OCI-LY1 (cell line): Measurements from ENCODE around the gene MEIS1.

Experiments used
- EZH2 ChIP-seq: fragments of 200-600 bp; sonication (generic), shearing (Covaris generic); IDR thresholded peaks from 2 replicates; pipeline ENCODE4 v1.8.0; 2017; ENCODE audit warnings: borderline replicate concordance, mixed run types, mild to moderate bottlenecking, antibody characterized with exemption, low read length, moderate library complexity, mixed read lengths
- TF ChIP-seq, protein P1 (sequence below): fragments of 200-600 bp; sonication (generic), shearing (Covaris generic); IDR thresholded peaks from 2 replicates; pipeline ENCODE4 v1.5.1; 2017; ENCODE audit warnings: mild to moderate bottlenecking, antibody characterized with exemption, low read length, moderate library complexity, mixed read lengths

DNA sequence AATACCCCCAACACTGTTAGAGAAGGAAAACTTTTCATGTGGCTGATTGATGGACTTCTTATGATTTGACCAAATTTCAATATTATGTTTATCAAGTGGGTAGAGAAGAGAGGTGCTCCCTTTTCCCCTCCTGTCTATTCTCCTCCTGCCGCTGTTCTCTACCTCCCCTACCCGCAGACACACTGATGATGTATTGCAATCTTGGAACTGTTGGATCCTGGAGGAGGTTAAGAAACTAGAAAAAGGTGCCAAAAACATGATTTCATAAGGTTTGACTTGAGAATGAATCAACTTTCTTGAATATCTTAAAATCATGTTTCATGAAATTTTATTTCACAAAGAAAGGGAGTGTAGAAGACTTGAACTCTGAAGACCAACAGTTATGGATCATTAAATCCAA lies 125.8 kb downstream of the MEIS1 start:
- TF ChIP-seq, protein P1, sequence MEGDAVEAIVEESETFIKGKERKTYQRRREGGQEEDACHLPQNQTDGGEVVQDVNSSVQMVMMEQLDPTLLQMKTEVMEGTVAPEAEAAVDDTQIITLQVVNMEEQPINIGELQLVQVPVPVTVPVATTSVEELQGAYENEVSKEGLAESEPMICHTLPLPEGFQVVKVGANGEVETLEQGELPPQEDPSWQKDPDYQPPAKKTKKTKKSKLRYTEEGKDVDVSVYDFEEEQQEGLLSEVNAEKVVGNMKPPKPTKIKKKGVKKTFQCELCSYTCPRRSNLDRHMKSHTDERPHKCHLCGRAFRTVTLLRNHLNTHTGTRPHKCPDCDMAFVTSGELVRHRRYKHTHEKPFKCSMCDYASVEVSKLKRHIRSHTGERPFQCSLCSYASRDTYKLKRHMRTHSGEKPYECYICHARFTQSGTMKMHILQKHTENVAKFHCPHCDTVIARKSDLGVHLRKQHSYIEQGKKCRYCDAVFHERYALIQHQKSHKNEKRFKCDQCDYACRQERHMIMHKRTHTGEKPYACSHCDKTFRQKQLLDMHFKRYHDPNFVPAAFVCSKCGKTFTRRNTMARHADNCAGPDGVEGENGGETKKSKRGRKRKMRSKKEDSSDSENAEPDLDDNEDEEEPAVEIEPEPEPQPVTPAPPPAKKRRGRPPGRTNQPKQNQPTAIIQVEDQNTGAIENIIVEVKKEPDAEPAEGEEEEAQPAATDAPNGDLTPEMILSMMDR, result no peak
- TF ChIP-seq EZH2, result no peak
